Ovary (tissue), 3 donors: ENCODE measurements around the gene NDOR1.

Experiments
- CTCF ChIP-seq, 3 donors: fragments of 450-650 bp in 2 of 3; fragments of 200-600 bp in 1 of 3; IDR thresholded peaks; one replicate each; pipeline versions ENCODE4 v1.5.1 to v1.8.0; 2016 to 2022; ENCODE audit warnings: antibody characterized with exemption in 3 of 3, mild to moderate bottlenecking in 1 of 3
- EP300 ChIP-seq: sonication (generic); formaldehyde crosslinking; IDR thresholded peaks from one replicate; pipeline ENCODE4 v1.6.1; 2017; ENCODE audit warnings: antibody characterized with exemption
- POLR2A ChIP-seq: fragments of 450-650 bp; IDR thresholded peaks from one replicate; pipeline ENCODE4 v1.6.1; 2017; ENCODE audit warnings: antibody characterized with exemption, mild to moderate bottlenecking, moderate library complexity
- donor health status: DM: no; HTN: no; CAD: no.

- TF ChIP-seq CTCF (IDR thresholded peaks at IDR 0.05), result no peak
- no peak for TF ChIP-seq POLR2A
- no peak for TF ChIP-seq EP300
Observed at GRCh38 chr9:137234758-137235423, 29.4 kb downstream of the NDOR1 start.
